GM06990 (cell line): ENCODE measurements around the gene COA1.
"Not testable (repeated sequence)": the region's sequence is repeated elsewhere in the genome, so short reads cannot be mapped to it uniquely, and the experiment has no call there.

Experiments used
- DNase-seq: peaks from one replicate; pipeline ENCODE4 v3.0.0-alpha.2; 2011; ENCODE audit not compliant: insufficient read length; ENCODE audit errors: extremely low read depth
- H3K27me3 ChIP-seq: replicated peaks from 2 replicates; pipeline ENCODE4 v1.6.0; 2011; ENCODE audit warnings: low read length; ENCODE audit not compliant: control insufficient read depth, insufficient read depth
- H3K36me3 ChIP-seq: 2 replicates; pipeline ENCODE4 v1.5.1; 2011; ENCODE audit warnings: low read length; ENCODE audit not compliant: control insufficient read depth, insufficient read depth
- H3K4me3 ChIP-seq: replicated peaks from 2 replicates; pipeline ENCODE4 v1.5.1; 2011; ENCODE audit warnings: low read depth, mild to moderate bottlenecking, control low read depth, low read length
- CTCF ChIP-seq: IDR thresholded peaks from 2 replicates; pipeline ENCODE4 v1.5.1; 2011; ENCODE audit warnings: low read length, control low read depth, mild to moderate bottlenecking, inconsistent platforms; ENCODE audit not compliant: insufficient read depth, poor library complexity, severe bottlenecking

The COA1 gene

GRCh38 chr7:43612128-43612527 lies 117.2 kb downstream of the COA1 start:
- Histone ChIP-seq H3K27me3 (no peaks in the 10 kb centered on the region), H3K36me3 (peaks cover 19% of the 10 kb centered on the region), H3K4me3 (no peak overlapping the region)
- no peak for TF ChIP-seq CTCF
- no peak for DNase-seq

- Histone ChIP-seq H3K36me3 (peaks cover 14% of the 10 kb centered on the region), H3K4me3 (no peak overlapping the region), H3K27me3 (no peaks in the 10 kb centered on the region)
- DNase-seq, result no peak
- TF ChIP-seq CTCF, result no peak
Observed at GRCh38 chr7:43609097-43609496, 120.2 kb downstream of the COA1 start.

GRCh38 chr7:43604251-43604650 lies 125.1 kb downstream of the COA1 start:
- no peak for TF ChIP-seq CTCF
- no peaks in the 10 kb centered on the region for H3K27me3 ChIP-seq
- no peak overlapping the region for H3K4me3 ChIP-seq
- DNase-seq, result no peak
- peaks cover 11% of the 10 kb centered on the region for H3K36me3 ChIP-seq

- no peaks in the 10 kb centered on the region for H3K27me3 ChIP-seq
- H3K4me3 ChIP-seq, result no peak overlapping the region
- DNase-seq, result no peak
- no peak for TF ChIP-seq CTCF
- peaks cover 9% of the 10 kb centered on the region for H3K36me3 ChIP-seq
Observed at GRCh38 chr7:43602256-43602655, 127.1 kb downstream of the COA1 start.

- TF ChIP-seq CTCF, result no peak
- Histone ChIP-seq H3K27me3 (no peaks in the 10 kb centered on the region), H3K4me3 (no peak overlapping the region), H3K36me3 (peaks cover 9% of the 10 kb centered on the region)
- no peak for DNase-seq
Observed at GRCh38 chr7:43600056-43600455, 129.3 kb downstream of the COA1 start.

- H3K36me3 ChIP-seq, DNase-seq, H3K4me3 ChIP-seq, H3K27me3 ChIP-seq: not testable (repeated sequence)
Observed at GRCh38 chr7:43596426-43596825, 132.9 kb downstream of the COA1 start.
